Vagina (tissue), 2 donors: ENCODE measurements around the gene KIRREL3. TPM values are rescaled to one million over a fixed set of nuclear protein-coding genes. Genes with fewer than 3 reads are reported as not detected.

Source experiments
- DNase-seq, 2 donors: peaks; one replicate each; pipeline ENCODE4 v3.0.0-alpha.2; 2017; ENCODE audit errors: extremely low spot score in 2 of 2
- H3K27ac ChIP-seq: fragments of 200-600 bp; sonication (generic); one replicate; pipeline ENCODE4 v1.5.1; 2019
- H3K27me3 ChIP-seq: fragments of 200-600 bp; sonication (generic); one replicate; pipeline ENCODE4 v1.5.1; 2019
- H3K36me3 ChIP-seq, 2 donors: fragments of 200-600 bp; sonication (generic); one replicate each; pipeline ENCODE4 v1.5.1; 2017 to 2019
- H3K4me1 ChIP-seq: fragments of 200-600 bp; sonication (generic); one replicate; pipeline ENCODE4 v1.5.1; 2019
- H3K4me3 ChIP-seq, 2 donors: fragments of 200-600 bp; sonication (generic); 1 replicate in 1 of 2; 2 replicates in 1 of 2; pipeline ENCODE4 v1.5.1; 2016 to 2019
- H3K9me3 ChIP-seq: fragments of 200-600 bp; sonication (generic); one replicate; pipeline ENCODE4 v1.5.1; 2019
- POLR2A ChIP-seq, 2 donors: fragments of 450-650 bp; IDR thresholded peaks; one replicate each; pipeline ENCODE4 v1.6.1; 2017; ENCODE audit warnings: antibody characterized with exemption in 2 of 2, mild to moderate bottlenecking in 2 of 2, moderate library complexity in 2 of 2
- POLR2AphosphoS5 ChIP-seq, 2 donors: sonication (generic); formaldehyde crosslinking; IDR thresholded peaks; one replicate each; pipeline ENCODE4 v1.9.0; 2017; ENCODE audit warnings: antibody characterized with exemption in 2 of 2, mild to moderate bottlenecking in 2 of 2, low read depth in 1 of 2; ENCODE audit not compliant: insufficient read depth in 1 of 2
- intact Hi-C: fragments of 100-400 bp; cut with DNase I; formaldehyde crosslinking; loops from one replicate; pipeline ENCODE4 v1.15.1; 2023
- total RNA-seq: library from RNA; depleted of rRNA; stranded (reverse); fragments of >200 nt; gene quantifications from one replicate; pipeline ENCODE4 v1.2.3, GENCODE V29; 2016
- TF ChIP-seq, protein P1 (sequence below), 3 experiments: fragments of 450-650 bp in 2 of 3; fragments of 200-600 bp in 1 of 3; sonication (generic) in 1 of 3; IDR thresholded peaks; one replicate each; pipeline ENCODE4 v1.5.1; 2017 to 2019; ENCODE audit warnings: antibody characterized with exemption in 3 of 3, mild to moderate bottlenecking in 2 of 3, moderate library complexity in 2 of 3

KIRREL3 gene
- total RNA-seq, 1 donor from 2014 or later, result not detected

DNA sequence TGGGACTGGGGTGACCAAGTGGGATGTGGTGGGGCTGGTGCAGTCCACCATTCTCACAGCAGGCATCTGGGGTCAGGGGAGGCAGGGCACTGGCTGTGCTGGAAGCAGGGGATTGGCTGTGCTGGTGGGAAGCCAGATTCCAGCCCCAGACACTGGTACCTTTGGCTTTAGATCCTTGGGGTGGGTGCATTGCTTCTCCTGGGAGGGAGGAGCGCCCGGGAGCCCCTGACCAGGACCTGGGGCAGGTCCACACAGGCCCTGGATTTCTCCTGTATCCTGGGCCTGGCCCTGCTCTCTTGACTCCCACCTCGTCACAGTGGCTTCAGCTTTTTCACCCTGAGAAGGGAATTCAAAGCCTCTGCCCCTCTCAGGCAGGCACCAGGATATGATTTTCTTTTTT, 606.5 kb downstream of the KIRREL3 start:
- intact Hi-C loops, result no loop called here
- TF ChIP-seq POLR2AphosphoS5 (IDR thresholded peaks at IDR 0.05; ENCODE audit: insufficient read depth in 1 of 2, low read depth in 1 of 2) (no peak), POLR2A (IDR thresholded peaks at IDR 0.05) (no peak)
- TF ChIP-seq, protein P1, sequence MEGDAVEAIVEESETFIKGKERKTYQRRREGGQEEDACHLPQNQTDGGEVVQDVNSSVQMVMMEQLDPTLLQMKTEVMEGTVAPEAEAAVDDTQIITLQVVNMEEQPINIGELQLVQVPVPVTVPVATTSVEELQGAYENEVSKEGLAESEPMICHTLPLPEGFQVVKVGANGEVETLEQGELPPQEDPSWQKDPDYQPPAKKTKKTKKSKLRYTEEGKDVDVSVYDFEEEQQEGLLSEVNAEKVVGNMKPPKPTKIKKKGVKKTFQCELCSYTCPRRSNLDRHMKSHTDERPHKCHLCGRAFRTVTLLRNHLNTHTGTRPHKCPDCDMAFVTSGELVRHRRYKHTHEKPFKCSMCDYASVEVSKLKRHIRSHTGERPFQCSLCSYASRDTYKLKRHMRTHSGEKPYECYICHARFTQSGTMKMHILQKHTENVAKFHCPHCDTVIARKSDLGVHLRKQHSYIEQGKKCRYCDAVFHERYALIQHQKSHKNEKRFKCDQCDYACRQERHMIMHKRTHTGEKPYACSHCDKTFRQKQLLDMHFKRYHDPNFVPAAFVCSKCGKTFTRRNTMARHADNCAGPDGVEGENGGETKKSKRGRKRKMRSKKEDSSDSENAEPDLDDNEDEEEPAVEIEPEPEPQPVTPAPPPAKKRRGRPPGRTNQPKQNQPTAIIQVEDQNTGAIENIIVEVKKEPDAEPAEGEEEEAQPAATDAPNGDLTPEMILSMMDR (IDR thresholded peaks at IDR 0.05), result no peak
- Histone ChIP-seq H3K4me3 (no peak overlapping the region), H3K36me3 (no peaks in the 10 kb centered on the region), H3K27me3 (no peaks in the 10 kb centered on the region), H3K27ac (peak overlapping the region; percentile 51), H3K4me1 (peaks cover 37% of the 10 kb centered on the region), H3K9me3 (no peaks in the 10 kb centered on the region)
- no peak for DNase-seq

DNA sequence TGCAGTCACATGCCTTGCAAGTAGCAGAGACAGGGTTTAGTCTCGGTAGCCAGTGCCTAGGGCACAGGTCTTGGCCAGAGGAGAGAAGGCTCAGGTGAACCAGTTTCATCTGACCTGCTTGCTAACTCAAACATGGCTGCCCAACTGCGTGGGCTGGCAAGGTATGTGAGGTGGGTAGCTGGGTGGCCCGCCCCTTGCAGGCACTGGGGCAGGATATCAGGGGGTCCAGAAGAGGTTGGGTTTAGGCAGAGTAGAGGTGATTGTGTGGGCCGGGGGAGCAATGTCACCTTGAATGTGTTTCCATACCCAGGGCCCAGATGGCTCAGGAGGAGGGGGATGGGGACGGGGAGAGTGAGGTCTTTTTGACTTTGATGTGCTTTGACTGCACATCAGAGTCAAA, 607.4 kb downstream of the KIRREL3 start:
- Histone ChIP-seq H3K27me3 (no peaks in the 10 kb centered on the region), H3K27ac (no peak overlapping the region), H3K4me1 (peaks cover 37% of the 10 kb centered on the region), H3K36me3 (no peaks in the 10 kb centered on the region), H3K4me3 (no peak overlapping the region), H3K9me3 (no peaks in the 10 kb centered on the region)
- DNase-seq, result no peak
- intact Hi-C loops, result no loop called here
- TF ChIP-seq, protein P1 (IDR thresholded peaks at IDR 0.05), result no peak
- TF ChIP-seq POLR2A (IDR thresholded peaks at IDR 0.05), result no peak
- TF ChIP-seq POLR2AphosphoS5 (IDR thresholded peaks at IDR 0.05; ENCODE audit: insufficient read depth in 1 of 2, low read depth in 1 of 2), result no peak

DNA sequence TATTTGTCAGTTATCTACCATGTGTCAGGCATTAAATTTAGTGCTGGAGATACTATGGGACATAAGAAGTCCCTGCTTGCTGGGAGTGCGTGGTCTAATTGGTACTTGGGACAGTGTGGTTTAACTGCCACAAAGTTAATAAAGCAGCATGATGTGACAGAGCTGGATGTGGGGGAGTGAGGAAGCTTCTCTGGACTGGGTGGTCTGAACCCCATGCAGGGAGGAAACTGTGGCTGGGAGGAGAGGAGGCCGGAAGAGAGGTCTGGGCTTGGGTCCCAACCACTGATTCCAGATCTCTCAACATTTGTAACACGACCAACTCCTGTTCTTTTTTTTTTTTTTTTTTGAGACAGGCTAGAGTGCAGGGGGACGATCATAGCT, 607.9 kb downstream of the KIRREL3 start:
- intact Hi-C loops, result no loop called here
- Histone ChIP-seq H3K4me3 (no peak overlapping the region), H3K36me3 (no peaks in the 10 kb centered on the region), H3K27me3 (no peaks in the 10 kb centered on the region), H3K27ac (no peak overlapping the region), H3K9me3 (no peaks in the 10 kb centered on the region), H3K4me1 (peaks cover 37% of the 10 kb centered on the region)
- no peak for DNase-seq
- no peak for TF ChIP-seq POLR2AphosphoS5 (IDR thresholded peaks at IDR 0.05; ENCODE audit: insufficient read depth in 1 of 2, low read depth in 1 of 2)
- no peak for TF ChIP-seq POLR2A (IDR thresholded peaks at IDR 0.05)
- TF ChIP-seq, protein P1 (IDR thresholded peaks at IDR 0.05), result no peak

DNA sequence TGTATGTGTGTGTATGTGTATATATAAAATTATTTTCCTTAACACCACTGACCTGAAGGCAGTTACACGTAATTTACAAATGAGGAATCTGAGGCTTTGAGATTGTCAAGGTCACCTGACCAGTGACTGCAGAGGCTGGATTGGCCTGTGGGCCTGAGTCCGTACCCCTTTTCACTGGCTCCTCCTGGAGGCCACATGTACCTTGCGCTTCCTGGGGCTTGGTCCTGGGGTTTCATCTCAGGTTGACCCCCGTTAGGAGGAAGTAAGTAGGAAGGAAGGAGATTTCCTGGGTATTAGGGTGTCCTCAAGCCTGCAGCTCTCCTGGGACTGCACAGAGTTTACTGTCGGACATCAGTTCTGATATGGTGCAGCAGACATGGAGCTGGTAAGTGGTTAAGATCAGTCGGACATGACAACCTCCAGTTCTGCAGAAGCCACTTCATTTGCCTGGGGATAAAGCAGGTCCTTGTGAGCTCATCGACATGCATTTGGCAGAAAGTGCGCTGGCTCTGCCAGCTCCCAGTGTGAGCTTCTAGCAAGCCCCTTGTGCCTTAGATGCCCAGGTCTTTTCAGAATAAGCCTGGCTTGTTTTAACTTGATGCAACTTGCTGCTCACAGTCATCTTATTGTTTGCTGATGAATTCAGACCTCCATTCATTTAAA, 608.5 kb downstream of the KIRREL3 start:
- intact Hi-C loops, result no loop called here
- Histone ChIP-seq H3K27ac (no peak overlapping the region), H3K27me3 (no peaks in the 10 kb centered on the region), H3K36me3 (no peaks in the 10 kb centered on the region), H3K4me1 (peaks cover 37% of the 10 kb centered on the region), H3K9me3 (no peaks in the 10 kb centered on the region), H3K4me3 (no peak overlapping the region)
- DNase-seq, result peak in 1 of 2 donors; percentile 88
- TF ChIP-seq, protein P1 (IDR thresholded peaks at IDR 0.05), result no peak
- TF ChIP-seq POLR2A (IDR thresholded peaks at IDR 0.05) (no peak), POLR2AphosphoS5 (IDR thresholded peaks at IDR 0.05; ENCODE audit: insufficient read depth in 1 of 2, low read depth in 1 of 2) (no peak)

DNA sequence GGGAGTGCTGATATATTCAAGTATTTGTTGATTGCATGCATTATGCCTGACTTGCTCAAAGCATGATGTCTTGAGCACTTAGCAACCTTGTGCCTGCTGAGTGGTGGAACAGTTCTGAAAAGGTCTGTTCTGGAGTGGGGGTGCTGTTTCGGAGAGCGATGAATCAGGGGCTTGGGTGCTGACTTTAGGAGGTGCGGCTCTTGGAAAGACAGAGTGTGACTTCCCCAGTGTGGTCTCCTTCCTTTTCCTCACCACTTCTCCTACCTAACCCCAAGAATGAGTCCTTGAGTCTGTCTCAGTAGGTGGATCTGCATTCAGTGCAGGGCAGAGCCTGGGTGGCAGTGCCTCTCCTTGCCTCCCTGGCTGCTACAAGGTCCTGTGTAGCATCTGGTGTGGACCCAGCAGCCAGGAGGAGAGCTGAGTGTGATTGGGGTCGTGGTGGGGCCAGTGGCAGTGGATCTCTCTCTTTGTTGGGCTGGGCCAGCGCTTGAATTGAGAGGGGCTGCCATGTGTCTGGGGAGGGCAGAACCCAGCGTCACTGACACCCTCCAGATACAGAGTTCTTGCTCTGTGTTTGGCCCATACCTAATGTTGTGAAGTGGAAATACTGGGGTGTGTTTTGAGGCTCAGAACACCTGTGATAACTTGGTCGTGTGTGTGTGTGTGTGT, 609.1 kb downstream of the KIRREL3 start:
- no peak overlapping the region for H3K4me3 ChIP-seq
- DNase-seq, result no peak
- no peaks in the 10 kb centered on the region for H3K36me3 ChIP-seq
- no peaks in the 10 kb centered on the region for H3K9me3 ChIP-seq
- peaks cover 38% of the 10 kb centered on the region for H3K4me1 ChIP-seq
- intact Hi-C loops, result no loop called here
- H3K27ac ChIP-seq, result no peak overlapping the region
- TF ChIP-seq POLR2A (IDR thresholded peaks at IDR 0.05), result no peak
- no peak for TF ChIP-seq POLR2AphosphoS5 (IDR thresholded peaks at IDR 0.05; ENCODE audit: insufficient read depth in 1 of 2, low read depth in 1 of 2)
- TF ChIP-seq, protein P1 (IDR thresholded peaks at IDR 0.05), result no peak
- no peaks in the 10 kb centered on the region for H3K27me3 ChIP-seq
